Stimulated activated CD8-positive, alpha-beta memory T cell treated with anti-CD3 and anti-CD28 coated beads, Interleukin-15, amount 100 ng/mL, for 24 hours (primary cell): ENCODE data around the gene NDUFS6.

Source experiments
- DNase-seq: peaks from one replicate; pipeline ENCODE4 v3.0.0-alpha.2; 2020; ENCODE audit warnings: low read depth

The NDUFS6 gene

DNA sequence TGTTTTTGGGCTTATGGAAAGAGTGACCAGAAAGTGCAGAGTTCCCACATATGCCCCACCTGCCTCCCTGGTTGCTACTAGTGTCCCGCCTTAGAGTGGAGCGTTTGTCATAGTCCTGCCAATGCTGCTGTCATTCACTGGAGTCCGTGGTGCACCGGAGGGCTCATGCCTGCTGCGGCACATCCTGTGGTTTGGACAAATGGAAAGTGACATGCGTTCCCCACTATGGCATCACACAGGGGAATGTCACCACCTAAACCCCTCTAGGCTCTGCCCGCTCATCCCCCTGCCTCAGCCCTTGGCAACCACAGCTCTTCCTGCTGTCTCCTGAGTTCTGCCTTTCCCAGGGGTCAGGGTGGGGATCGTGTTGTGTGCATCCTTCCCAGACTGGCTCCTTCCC lies 52.3 kb downstream of the NDUFS6 start:
- no peak for DNase-seq

DNA sequence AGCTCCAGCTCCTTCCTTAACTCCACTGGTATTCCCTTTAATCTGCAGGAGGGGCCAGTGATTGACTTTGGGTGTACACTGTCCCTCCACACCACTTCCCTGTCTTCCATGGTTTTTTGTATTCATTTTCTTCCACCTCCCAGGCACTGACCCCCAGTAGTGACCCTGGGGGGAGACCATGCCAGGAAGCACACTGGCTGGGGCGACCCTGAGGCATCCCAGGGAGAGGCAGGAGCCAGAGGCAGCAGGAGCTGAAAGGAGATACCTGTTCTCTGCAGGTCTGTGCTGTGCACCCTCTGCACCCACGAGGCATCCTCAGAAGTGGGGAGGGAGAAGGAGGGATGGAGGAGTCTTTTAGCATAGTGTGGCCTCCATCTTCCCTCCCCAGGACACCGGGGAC lies 53.9 kb downstream of the NDUFS6 start:
- no peak for DNase-seq

DNA sequence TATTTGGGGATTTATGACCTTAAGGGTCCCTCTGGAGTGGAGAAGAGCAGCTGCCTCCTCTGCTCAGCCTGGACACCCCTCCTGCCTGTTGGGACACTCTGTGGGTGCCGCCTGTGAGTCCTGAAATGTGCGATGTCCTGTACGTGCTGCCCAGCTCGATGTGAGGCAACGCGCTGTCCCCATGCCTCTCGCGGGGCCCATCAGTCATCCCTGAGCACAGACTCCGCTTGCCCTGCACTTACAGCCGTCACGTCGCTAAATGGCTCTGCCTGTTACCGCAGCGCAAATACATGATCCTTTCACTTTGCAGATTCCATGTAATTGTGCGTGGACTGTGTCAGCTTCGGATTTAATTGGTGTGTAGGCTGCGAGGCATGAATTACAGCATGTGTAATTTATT lies 54.4 kb downstream of the NDUFS6 start:
- DNase-seq = no peak

DNA sequence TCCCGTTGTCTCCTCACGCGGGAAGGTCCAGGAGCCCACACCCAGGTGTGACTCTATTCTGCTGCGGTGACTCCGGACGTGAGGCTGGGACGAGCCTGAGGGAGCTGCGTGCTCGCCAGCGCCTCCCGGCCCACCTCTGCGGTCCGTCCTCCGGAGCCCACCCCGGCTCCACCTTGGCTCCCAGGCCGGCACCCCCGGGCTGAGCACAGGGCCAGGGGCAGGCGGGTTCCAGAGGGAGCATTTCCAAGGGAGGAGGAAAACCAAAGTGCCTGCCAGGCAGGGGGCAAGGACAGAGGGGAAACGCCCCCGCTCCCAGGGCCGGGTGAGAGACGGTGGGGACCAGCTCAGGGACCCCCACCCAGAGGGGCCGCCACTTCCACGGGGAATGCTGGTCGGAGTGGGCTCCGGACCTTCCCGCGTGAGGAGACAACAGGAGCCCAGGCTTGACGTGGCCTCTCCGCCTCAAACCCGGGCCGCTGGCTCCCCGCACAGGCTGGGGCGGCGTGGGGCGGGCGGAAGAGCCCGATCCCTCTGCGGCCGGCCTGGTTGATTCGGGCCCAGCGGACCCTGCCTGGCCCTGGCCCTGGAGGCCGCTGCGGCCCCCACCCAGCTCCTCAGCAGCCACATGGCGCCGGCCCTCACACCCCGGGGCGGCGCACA lies 55.5 kb downstream of the NDUFS6 start:
- DNase-seq = no peak

GRCh38 chr5:1857256-1857600 lies 56.0 kb downstream of the NDUFS6 start:
- no peak for DNase-seq

GRCh38 chr5:1858436-1858835 lies 57.2 kb downstream of the NDUFS6 start:
- DNase-seq = no peak

- DNase-seq = no peak
These were observed 57.9 kb downstream of the NDUFS6 start for GRCh38 chr5:1859099-1859498.

DNA sequence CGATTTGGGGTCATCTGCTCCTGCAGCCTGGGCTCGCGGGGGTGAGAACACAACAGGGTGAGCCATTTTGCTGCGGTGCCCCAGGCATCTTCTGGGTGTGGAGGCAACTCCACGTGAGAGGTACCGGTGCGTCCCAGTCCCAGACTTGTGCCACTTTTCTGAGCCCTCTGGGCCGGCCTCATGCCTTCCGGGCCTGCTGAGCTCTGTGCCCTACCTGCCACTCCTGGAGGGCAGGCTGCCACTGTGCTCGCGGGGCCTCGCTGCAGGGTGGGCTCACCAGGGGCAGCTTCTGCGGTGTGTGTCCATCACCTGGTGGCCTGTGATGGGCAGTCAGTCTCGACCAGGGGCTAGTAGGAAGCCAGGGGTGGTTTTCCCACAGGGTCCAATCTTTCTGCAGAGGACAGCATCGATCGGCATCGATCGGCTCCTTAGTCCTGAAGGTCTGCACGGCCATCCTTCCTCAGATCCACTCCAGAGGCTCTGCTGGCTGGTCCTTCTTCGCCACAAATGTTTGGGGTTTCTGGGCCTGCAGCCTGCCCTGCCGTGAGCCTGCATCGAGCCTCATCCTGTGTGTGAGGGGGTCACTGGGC lies 58.9 kb downstream of the NDUFS6 start:
- no peak for DNase-seq

DNA sequence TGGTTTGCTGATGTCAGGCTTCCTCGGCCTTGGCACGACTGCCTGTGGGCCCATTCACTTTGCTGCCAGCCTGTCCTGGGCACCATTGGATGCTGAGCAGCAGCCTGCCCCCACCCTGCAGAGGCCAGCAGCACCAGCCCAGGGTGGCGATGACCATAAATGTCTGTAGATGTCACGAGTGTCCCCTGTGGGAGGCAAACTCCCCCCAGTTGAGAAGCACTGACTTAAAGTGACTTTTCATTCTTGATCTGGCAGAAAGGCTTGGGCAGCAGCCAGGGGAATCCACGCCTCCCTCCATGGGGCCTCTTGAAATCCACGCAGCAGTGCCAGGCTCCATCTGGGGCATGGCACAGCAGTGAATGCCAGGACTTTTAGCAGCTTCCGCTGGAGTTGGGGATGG lies 59.7 kb downstream of the NDUFS6 start:
- no peak for DNase-seq

DNA sequence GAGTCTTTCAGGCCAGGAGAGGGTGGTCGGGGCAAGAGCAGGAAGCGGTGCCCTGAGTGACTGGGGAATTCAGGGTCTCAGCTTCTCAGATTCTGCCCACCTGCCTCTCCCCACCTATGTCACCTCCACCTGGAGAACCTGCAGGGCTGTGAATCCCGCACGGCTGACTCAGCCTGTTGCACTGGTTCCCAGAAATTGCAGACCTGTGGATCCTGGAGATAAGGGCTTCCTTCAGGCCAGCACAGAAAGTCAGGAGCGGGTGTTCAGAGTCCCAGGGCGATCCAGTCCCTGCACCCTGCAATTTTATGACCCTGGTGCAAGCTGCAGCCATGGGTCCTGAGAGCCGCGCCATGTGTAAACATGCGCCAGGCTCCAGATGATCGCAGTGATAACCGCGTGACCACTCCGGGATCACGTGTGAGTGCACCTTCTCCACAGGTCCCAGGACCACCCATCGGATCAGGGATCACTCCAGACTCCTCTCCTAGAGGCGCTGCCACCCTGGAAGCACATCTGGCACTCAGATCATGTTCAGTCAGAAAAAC lies 63.8 kb downstream of the NDUFS6 start:
- no peak for DNase-seq

DNA sequence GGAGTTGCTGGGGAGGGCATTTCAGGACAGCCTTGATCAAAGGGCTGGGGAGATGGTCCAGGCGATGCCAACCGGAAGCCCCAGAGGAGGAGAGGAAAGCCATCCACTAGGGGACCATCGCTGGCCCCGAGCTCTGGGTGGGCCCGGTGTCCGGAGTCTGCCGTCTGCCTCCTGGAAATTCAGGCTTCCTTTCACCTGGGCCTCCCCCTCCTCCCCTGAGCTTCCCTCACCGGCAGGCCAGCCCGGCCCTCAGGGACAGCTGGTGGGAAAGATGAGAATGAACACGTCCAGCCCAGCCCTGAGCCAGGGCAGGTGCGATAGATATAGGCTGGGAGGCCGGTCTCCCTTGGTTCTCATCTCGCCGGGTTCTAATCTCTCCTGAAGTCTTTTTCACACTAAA lies 64.3 kb downstream of the NDUFS6 start:
- DNase-seq = no peak
